ENCODE measurements around the gene AHNAK. TPM values are rescaled to one million over a fixed set of nuclear protein-coding genes. Genes with fewer than 3 reads are reported as not detected.

AHNAK gene
- total RNA-seq, 3 donors from 2014 or later (not counting 1 experiment from before 2014, with no cell fraction given) = 623 to 740 (median 677) TPM

- Histone ChIP-seq H3K27me3 (ENCODE audit: control insufficient read depth, insufficient read depth, low read length) (no peaks in the 10 kb centered on the region), H3K4me1 (ENCODE audit: control insufficient read depth, insufficient read depth, low read length) (peaks cover 37% of the 10 kb centered on the region), H3K9me3 (ENCODE audit: control insufficient read depth, insufficient read depth, low read length) (no peaks in the 10 kb centered on the region), H3K27ac (ENCODE audit: low read length) (no peak overlapping the region), H3K36me3 (ENCODE audit: control insufficient read depth, insufficient read depth, low read length) (peaks cover 54% of the 10 kb centered on the region), H3K4me3 (ENCODE audit: low read length) (no peak overlapping the region)
- H3K27me3 Mint-ChIP-seq (ENCODE audit: low read depth in 2 of 2) = no peaks in the 10 kb centered on the region
- peak overlapping the region in 1 of 2 donors; percentile 75 for H3K27ac Mint-ChIP-seq
- TF ChIP-seq CTCF (IDR thresholded peaks at IDR 0.05) = no peak
- intact Hi-C loops (cut with micrococcal nuclease) = no loop called here
- DNase-seq (no peak), ATAC-seq (no peak)
- no peak overlapping the region for H3K4me3 Mint-ChIP-seq
- no peaks in the 10 kb centered on the region for H3K9me3 Mint-ChIP-seq
- H3K36me3 Mint-ChIP-seq = peaks cover 19% of the 10 kb centered on the region
- WGBS (ENCODE audit: insufficient coverage) = 83% methylated on average over 12 of the region's 12 CpGs
- H3K4me1 Mint-ChIP-seq = peaks cover 25 to 53% of the 10 kb centered on the region in 2 donors
Observed at GRCh38 chr11:62535802-62536201, 10.8 kb downstream of the AHNAK start.

- DNase-seq (no peak), ATAC-seq (no peak)
- WGBS (ENCODE audit: insufficient coverage) = 96% methylated on average over 19 of the region's 19 CpGs
- Histone ChIP-seq H3K36me3 (ENCODE audit: control insufficient read depth, insufficient read depth, low read length) (peaks cover 63% of the 10 kb centered on the region), H3K27me3 (ENCODE audit: control insufficient read depth, insufficient read depth, low read length) (no peaks in the 10 kb centered on the region), H3K4me3 (ENCODE audit: low read length) (no peak overlapping the region), H3K9me3 (ENCODE audit: control insufficient read depth, insufficient read depth, low read length) (no peaks in the 10 kb centered on the region), H3K4me1 (ENCODE audit: control insufficient read depth, insufficient read depth, low read length) (peaks cover 28% of the 10 kb centered on the region), H3K27ac (ENCODE audit: low read length) (no peak overlapping the region)
- no peaks in the 10 kb centered on the region for H3K27me3 Mint-ChIP-seq (ENCODE audit: low read depth in 2 of 2)
- intact Hi-C loops (cut with micrococcal nuclease) = no loop called here
- peaks cover 25 to 56% of the 10 kb centered on the region in 2 donors for H3K4me1 Mint-ChIP-seq
- no peaks in the 10 kb centered on the region for H3K9me3 Mint-ChIP-seq
- peak overlapping the region; percentile 40 for H3K4me3 Mint-ChIP-seq
- peak overlapping the region; percentile 37 to 70 for H3K27ac Mint-ChIP-seq
- peaks cover 19% of the 10 kb centered on the region for H3K36me3 Mint-ChIP-seq
- no peak for TF ChIP-seq CTCF (IDR thresholded peaks at IDR 0.05)
Observed at GRCh38 chr11:62534779-62535545, 11.6 kb downstream of the AHNAK start.

- DNase-seq (no peak), ATAC-seq (no peak)
- Histone ChIP-seq H3K36me3 (ENCODE audit: control insufficient read depth, insufficient read depth, low read length) (peaks cover 85% of the 10 kb centered on the region), H3K4me1 (ENCODE audit: control insufficient read depth, insufficient read depth, low read length) (peaks cover 1% of the 10 kb centered on the region), H3K27ac (ENCODE audit: low read length) (no peak overlapping the region), H3K9me3 (ENCODE audit: control insufficient read depth, insufficient read depth, low read length) (no peaks in the 10 kb centered on the region), H3K4me3 (ENCODE audit: low read length) (no peak overlapping the region), H3K27me3 (ENCODE audit: control insufficient read depth, insufficient read depth, low read length) (no peaks in the 10 kb centered on the region)
- WGBS (ENCODE audit: insufficient coverage) = 93% methylated on average over 2 of the region's 2 CpGs
- Mint-ChIP-seq H3K27ac (peak overlapping the region; percentile 37 to 74), H3K4me3 (no peak overlapping the region), H3K36me3 (peaks cover 19% of the 10 kb centered on the region), H3K27me3 (ENCODE audit: low read depth in 2 of 2) (no peaks in the 10 kb centered on the region), H3K4me1 (peaks cover 36 to 59% of the 10 kb centered on the region in 2 donors), H3K9me3 (no peaks in the 10 kb centered on the region)
- no peak for TF ChIP-seq CTCF (IDR thresholded peaks at IDR 0.05)
- intact Hi-C loops (cut with micrococcal nuclease) = no loop called here
Observed at GRCh38 chr11:62532096-62532495, 14.5 kb downstream of the AHNAK start.
